ENCODE data around the gene RAD51D.

The RAD51D gene

DNA sequence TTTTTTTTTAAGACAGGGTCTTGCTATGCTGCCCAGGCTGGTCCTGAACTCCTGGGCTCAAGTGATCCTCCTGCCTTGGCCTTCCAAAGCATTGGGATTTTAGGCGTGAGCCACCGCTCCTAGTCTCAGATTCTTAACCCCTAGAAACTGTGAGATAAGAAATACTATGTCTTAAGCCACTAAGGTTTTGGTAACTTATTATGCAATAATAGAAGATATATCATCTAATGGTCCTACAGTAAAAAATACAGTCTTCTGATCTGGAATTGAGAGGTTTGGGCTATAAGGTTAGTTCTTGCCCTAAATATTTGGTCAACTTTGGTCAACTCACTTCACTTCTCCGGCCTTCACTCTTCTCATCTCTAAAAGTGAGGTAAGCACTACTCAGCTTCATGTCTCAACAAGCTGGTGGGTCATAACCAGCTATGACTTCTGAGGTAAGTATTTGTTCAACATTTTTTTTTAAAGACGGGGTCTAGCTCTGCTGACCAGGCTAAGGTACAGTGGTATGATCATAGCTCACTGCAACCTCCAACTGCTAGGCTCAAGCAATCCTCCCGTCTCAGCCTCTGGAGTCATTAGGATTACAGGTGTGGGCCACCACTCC is 14.7 kb downstream of the RAD51D start:
- Histone ChIP-seq H4K20me1 (ENCODE audit: insufficient read depth, low read length) (peaks cover 3% of the 10 kb centered on the region), H3K79me2 (ENCODE audit: insufficient read depth, low read length) (peaks cover 13% of the 10 kb centered on the region), H3K27ac (ENCODE audit: low read length) (no peak overlapping the region), H3K36me3 (ENCODE audit: insufficient read depth, low read length) (peaks cover 76% of the 10 kb centered on the region), H3K9ac (ENCODE audit: low read depth, low read length) (no peak overlapping the region), H3K27me3 (ENCODE audit: insufficient read depth, low read length, poor library complexity) (no peaks in the 10 kb centered on the region), H3K9me3 (ENCODE audit: insufficient read depth, low read length, severe bottlenecking) (no peaks in the 10 kb centered on the region), H2AFZ (ENCODE audit: low read depth, low read length) (no peak overlapping the region), H3K4me3 (ENCODE audit: low read depth in 1 of 2, low read length in 2 of 2) (no peak overlapping the region), H3K4me2 (ENCODE audit: insufficient read depth, low read length) (no peak overlapping the region), H3K4me1 (ENCODE audit: insufficient read depth, low read length) (no peaks in the 10 kb centered on the region)
- DNase-seq (no peak), ATAC-seq (ENCODE audit: insufficient read depth, low read depth) (no peak)
- TF ChIP-seq, protein P1, sequence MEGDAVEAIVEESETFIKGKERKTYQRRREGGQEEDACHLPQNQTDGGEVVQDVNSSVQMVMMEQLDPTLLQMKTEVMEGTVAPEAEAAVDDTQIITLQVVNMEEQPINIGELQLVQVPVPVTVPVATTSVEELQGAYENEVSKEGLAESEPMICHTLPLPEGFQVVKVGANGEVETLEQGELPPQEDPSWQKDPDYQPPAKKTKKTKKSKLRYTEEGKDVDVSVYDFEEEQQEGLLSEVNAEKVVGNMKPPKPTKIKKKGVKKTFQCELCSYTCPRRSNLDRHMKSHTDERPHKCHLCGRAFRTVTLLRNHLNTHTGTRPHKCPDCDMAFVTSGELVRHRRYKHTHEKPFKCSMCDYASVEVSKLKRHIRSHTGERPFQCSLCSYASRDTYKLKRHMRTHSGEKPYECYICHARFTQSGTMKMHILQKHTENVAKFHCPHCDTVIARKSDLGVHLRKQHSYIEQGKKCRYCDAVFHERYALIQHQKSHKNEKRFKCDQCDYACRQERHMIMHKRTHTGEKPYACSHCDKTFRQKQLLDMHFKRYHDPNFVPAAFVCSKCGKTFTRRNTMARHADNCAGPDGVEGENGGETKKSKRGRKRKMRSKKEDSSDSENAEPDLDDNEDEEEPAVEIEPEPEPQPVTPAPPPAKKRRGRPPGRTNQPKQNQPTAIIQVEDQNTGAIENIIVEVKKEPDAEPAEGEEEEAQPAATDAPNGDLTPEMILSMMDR (IDR thresholded peaks at IDR 0.05; ENCODE audit: borderline replicate concordance, extremely low read depth, low read length, poor library complexity, severe bottlenecking) = no peak
- TF ChIP-seq EZH2 (IDR thresholded peaks at IDR 0.05; ENCODE audit: borderline replicate concordance, low read depth, low read length, severe bottlenecking) = no peak

DNA sequence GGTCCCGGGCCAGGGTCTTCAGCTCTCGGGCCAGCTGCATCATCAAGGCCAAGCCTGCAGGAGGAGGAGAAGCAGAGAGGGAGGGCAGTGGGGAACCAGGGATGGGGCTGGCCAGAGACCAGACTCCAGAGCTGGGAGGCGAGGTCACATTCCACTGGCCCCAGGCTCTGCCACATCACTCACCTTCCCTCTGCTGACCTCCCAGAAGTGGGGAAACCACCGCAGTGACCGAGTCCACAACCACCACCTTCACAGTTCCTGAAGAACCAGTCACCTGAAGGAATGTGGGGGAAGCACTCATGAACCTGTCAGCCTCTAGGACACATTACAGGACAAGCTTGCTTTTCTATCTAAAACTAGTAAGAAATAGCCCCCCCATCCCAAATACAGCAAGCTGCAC is 16.4 kb downstream of the RAD51D start:
- no peaks in the 10 kb centered on the region for H3K4me1 ChIP-seq (ENCODE audit: insufficient read depth, low read length)
- H3K36me3 ChIP-seq (ENCODE audit: insufficient read depth, low read length) = peaks cover 86% of the 10 kb centered on the region
- no peaks in the 10 kb centered on the region for H3K9me3 ChIP-seq (ENCODE audit: insufficient read depth, low read length, severe bottlenecking)
- no peak overlapping the region for H2AFZ ChIP-seq (ENCODE audit: low read depth, low read length)
- H3K79me2 ChIP-seq (ENCODE audit: insufficient read depth, low read length) = peaks cover 2% of the 10 kb centered on the region; the same call in 1 of the 2 replicates
- no peak overlapping the region for H3K27ac ChIP-seq (ENCODE audit: low read length)
- H3K27me3 ChIP-seq (ENCODE audit: insufficient read depth, low read length, poor library complexity) = no peaks in the 10 kb centered on the region
- TF ChIP-seq, protein P1 (IDR thresholded peaks at IDR 0.05; ENCODE audit: borderline replicate concordance, extremely low read depth, low read length, poor library complexity, severe bottlenecking) = no peak
- TF ChIP-seq EZH2 (IDR thresholded peaks at IDR 0.05; ENCODE audit: borderline replicate concordance, low read depth, low read length, severe bottlenecking) = no peak
- H3K4me3 ChIP-seq (ENCODE audit: low read depth in 1 of 2, low read length in 2 of 2) = no peak overlapping the region
- peaks cover 3% of the 10 kb centered on the region for H4K20me1 ChIP-seq (ENCODE audit: insufficient read depth, low read length)
- DNase-seq (no peak), ATAC-seq (ENCODE audit: insufficient read depth, low read depth) (no peak)
- H3K9ac ChIP-seq (ENCODE audit: low read depth, low read length) = no peak overlapping the region
- no peak overlapping the region for H3K4me2 ChIP-seq (ENCODE audit: insufficient read depth, low read length)

DNA sequence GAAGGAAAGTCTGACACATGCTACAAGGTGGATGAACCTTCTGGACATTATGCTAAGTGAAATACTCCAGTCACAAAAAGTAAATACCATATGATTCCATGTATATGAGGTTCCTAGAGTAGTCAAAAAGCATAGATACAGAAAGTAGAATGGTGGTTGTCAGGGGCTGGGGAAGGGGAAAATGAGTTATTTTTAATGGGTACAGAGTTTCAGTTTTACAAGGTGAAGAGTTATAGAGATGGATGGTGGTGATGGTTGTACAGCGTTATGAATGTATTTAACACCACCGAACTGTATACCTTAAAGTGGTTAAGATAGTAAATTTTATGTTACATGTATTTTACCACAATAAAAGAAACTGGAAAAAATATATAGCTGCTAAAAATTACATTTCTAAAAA is 17.9 kb downstream of the RAD51D start:
- H4K20me1 ChIP-seq (ENCODE audit: insufficient read depth, low read length) = no peaks in the 10 kb centered on the region
- no peak for DNase-seq

More for the DNA sequence above, 17.9 kb downstream of the RAD51D start:
- Histone ChIP-seq H3K27ac (ENCODE audit: low read length) (no peak overlapping the region), H3K27me3 (ENCODE audit: insufficient read depth, low read length, poor library complexity) (no peaks in the 10 kb centered on the region), H2AFZ (ENCODE audit: low read depth, low read length) (no peak overlapping the region), H3K4me1 (ENCODE audit: insufficient read depth, low read length) (no peaks in the 10 kb centered on the region), H3K4me3 (ENCODE audit: low read depth in 1 of 2, low read length in 2 of 2) (no peak overlapping the region), H3K9ac (ENCODE audit: low read depth, low read length) (no peak overlapping the region), H3K79me2 (ENCODE audit: insufficient read depth, low read length) (no peaks in the 10 kb centered on the region), H3K9me3 (ENCODE audit: insufficient read depth, low read length, severe bottlenecking) (no peaks in the 10 kb centered on the region), H3K36me3 (ENCODE audit: insufficient read depth, low read length) (peaks cover 79% of the 10 kb centered on the region), H3K4me2 (ENCODE audit: insufficient read depth, low read length) (no peak overlapping the region)
- TF ChIP-seq, protein P1 (IDR thresholded peaks at IDR 0.05; ENCODE audit: borderline replicate concordance, extremely low read depth, low read length, poor library complexity, severe bottlenecking) = no peak
- no peak for TF ChIP-seq EZH2 (IDR thresholded peaks at IDR 0.05; ENCODE audit: borderline replicate concordance, low read depth, low read length, severe bottlenecking)
- ATAC-seq (ENCODE audit: insufficient read depth, low read depth) = no peak

Data from DND-41 (cell line).